K562 (cell line): ENCODE results near the gene BTBD3. TPM values are rescaled to one million over a fixed set of nuclear protein-coding genes. Genes with fewer than 3 reads are reported as not detected.

Source experiments
- ATAC-seq: fragments of 200-7000 bp; cut with Tn5 transposase; 3 replicates; pipeline ENCODE4 v1.9.1; 2020; ENCODE audit warnings: moderate library complexity
- BruUV-seq: library from RNA; stranded (reverse); fragments of 400-500 nt; replicated peaks from 2 replicates; lab custom pipeline; 2021; lab: Mats Ljungman, UMichigan
- CTCF ChIA-PET: fragments of 300-600 bp; formaldehyde crosslinking; extraction: SDS; loops from one replicate; lab custom pipeline; 2021; ENCODE audit warnings: low intra/inter-chr PET ratio; lab: Yijun Ruan, JAX
- POLR2A ChIA-PET: fragments of 300-600, 350-650 bp; sonication (Branson Sonifier 250); formaldehyde crosslinking; extraction: SDS; loops from one replicate; lab custom pipeline; 2021; ENCODE audit warnings: antibody characterized with exemption, inconsistent platforms; lab: Yijun Ruan, JAX
- DNase-seq, 4 experiments: peaks; one replicate each; pipeline versions ENCODE4 v3.0.0 to v3.0.0-alpha.2; 2011 to 2018; ENCODE audit warnings: low spot score in 3 of 4, mixed read lengths in 3 of 4; ENCODE audit errors: extremely low read depth in 1 of 4
- FAIRE-seq: peaks from 2 replicates; lab custom pipeline; 2011; peaks lifted over from hg19 to GRCh38; lab: Jason Lieb, UNC
- H2AFZ ChIP-seq: 2 replicates; pipeline ENCODE4 v1.6.0; 2011; ENCODE audit warnings: low read depth, low read length, control low read depth, inconsistent platforms
- H3K27ac ChIP-seq: fragments of 200-600 bp; 3 replicates; pipeline ENCODE4 v1.8.0; 2011; ENCODE audit warnings: low read depth, mild to moderate bottlenecking, control low read depth, inconsistent platforms, low read length, moderate library complexity, mixed read lengths; ENCODE audit errors: extremely low read depth
- H3K27me3 ChIP-seq, 2 experiments: fragments of 300-600 bp in 1 of 2; 2 replicates in 1 of 2; 3 replicates in 1 of 2; pipeline versions ENCODE4 v1.6.0 to v1.8.0; 2011; ENCODE audit warnings: inconsistent platforms in 2 of 2, low read length in 2 of 2, mild to moderate bottlenecking in 1 of 2, mixed read lengths in 1 of 2, moderate library complexity in 1 of 2; ENCODE audit not compliant: control insufficient read depth in 2 of 2, insufficient read depth in 2 of 2
- H3K36me3 ChIP-seq: fragments of 300-600 bp; 3 replicates; pipeline ENCODE4 v1.8.0; 2011; ENCODE audit warnings: mild to moderate bottlenecking, low read length, inconsistent platforms; ENCODE audit not compliant: control insufficient read depth, insufficient read depth
- H3K4me1 ChIP-seq, 2 experiments: fragments of 200-600 bp in 1 of 2; replicated peaks in 1 of 2; 2 replicates in 1 of 2; 3 replicates in 1 of 2; pipeline versions ENCODE4 v1.5.1 to v1.8.0; 2011; ENCODE audit warnings: inconsistent platforms in 2 of 2, low read length in 2 of 2, mild to moderate bottlenecking in 1 of 2, mixed read lengths in 1 of 2, moderate library complexity in 1 of 2; ENCODE audit not compliant: control insufficient read depth in 2 of 2, insufficient read depth in 2 of 2
- H3K4me2 ChIP-seq: 2 replicates; pipeline ENCODE4 v1.6.1; 2011; ENCODE audit warnings: low read length, control low read depth, inconsistent platforms, mixed read lengths; ENCODE audit not compliant: insufficient read depth
- H3K4me3 ChIP-seq: fragments of 200-600 bp; sonication (generic), shearing (Covaris generic); 2 replicates; pipeline ENCODE4 v1.5.1; 2016; ENCODE audit warnings: control low read depth, inconsistent platforms
- H3K79me2 ChIP-seq: fragments of 200-600 bp; 3 replicates; pipeline ENCODE4 v1.8.0; 2011; ENCODE audit warnings: low read length, inconsistent platforms; ENCODE audit not compliant: control insufficient read depth, insufficient read depth
- H3K9ac ChIP-seq, 2 experiments: 2 replicates each; pipeline versions ENCODE4 v1.6.0 to v1.6.1; 2011; ENCODE audit warnings: low read depth in 2 of 2, low read length in 2 of 2, control low read depth in 1 of 2, inconsistent platforms in 1 of 2, mild to moderate bottlenecking in 1 of 2, mixed read lengths in 1 of 2; ENCODE audit not compliant: insufficient read depth in 1 of 2
- H3K9me1 ChIP-seq: one replicate; pipeline ENCODE4 v1.6.0; 2011; ENCODE audit warnings: inconsistent platforms, mild to moderate bottlenecking, low read length, moderate library complexity; ENCODE audit not compliant: control insufficient read depth, insufficient read depth
- H3K9me3 ChIP-seq: replicated peaks from 2 replicates; pipeline ENCODE4 v1.5.1; 2011; ENCODE audit warnings: low read depth, low read length, inconsistent platforms; ENCODE audit not compliant: control insufficient read depth, insufficient read depth
- H4K20me1 ChIP-seq: replicated peaks from 2 replicates; pipeline ENCODE4 v1.6.1; 2011; ENCODE audit warnings: low read length, inconsistent platforms, mixed read lengths; ENCODE audit not compliant: control insufficient read depth, insufficient read depth
- DLX4 ChIP-seq: fragments of 250-450 bp; sonication (Bioruptor Pico); IDR thresholded peaks from 2 replicates; pipeline ENCODE4 v1.6.1; 2021; ENCODE audit warnings: mild to moderate bottlenecking
- EHMT2 ChIP-seq: fragments of 450-650 bp; IDR thresholded peaks from 2 replicates; pipeline ENCODE4 v1.6.1; 2018; ENCODE audit warnings: antibody characterized with exemption
- FOXA1 ChIP-seq: fragments of 450-650 bp; IDR thresholded peaks from 2 replicates; pipeline ENCODE4 v1.6.1; 2016; ENCODE audit warnings: mild to moderate bottlenecking, borderline replicate concordance
- GABPB1 ChIP-seq: sonication (generic); formaldehyde crosslinking; IDR thresholded peaks from 2 replicates; pipeline ENCODE4 v1.8.0; 2022; ENCODE audit warnings: mild to moderate bottlenecking, missing genetic modification reagents
- ILK ChIP-seq: fragments of 450-650 bp; IDR thresholded peaks from 2 replicates; pipeline ENCODE4 v1.6.1; 2016; ENCODE audit warnings: missing genetic modification characterization, low read depth, mild to moderate bottlenecking, missing compliant biosample characterization, moderate library complexity, borderline replicate concordance
- POLR2AphosphoS2 ChIP-seq: IDR thresholded peaks from 2 replicates; pipeline ENCODE4 v1.6.1; 2012; ENCODE audit warnings: low read length, improper control_type of control experiment
- RBFOX2 ChIP-seq: fragments of 200-400 bp; formaldehyde crosslinking; IDR thresholded peaks from 2 replicates; pipeline ENCODE4 v1.6.1; 2017; ENCODE audit warnings: low read depth, mild to moderate bottlenecking, low read length, moderate library complexity
- SIRT6 ChIP-seq: IDR thresholded peaks from one replicate; pipeline ENCODE4 v1.6.1; 2012; ENCODE audit warnings: low read depth, mild to moderate bottlenecking, control low read depth, inconsistent platforms, low read length, moderate library complexity
- TAF9B ChIP-seq: fragments of 450-650 bp; IDR thresholded peaks from 2 replicates; pipeline ENCODE4 v1.6.1; 2018; ENCODE audit warnings: mild to moderate bottlenecking; ENCODE audit not compliant: partially characterized antibody
- XRCC3 ChIP-seq: fragments of 450-650 bp; IDR thresholded peaks from 2 replicates; pipeline ENCODE4 v1.6.1; 2017; ENCODE audit warnings: mild to moderate bottlenecking, moderate library complexity
- ZNF398 ChIP-seq: fragments of 250-450 bp; sonication (Bioruptor Pico); IDR thresholded peaks from 2 replicates; pipeline ENCODE4 v1.8.0; 2021; ENCODE audit warnings: moderate library complexity, mild to moderate bottlenecking, inconsistent platforms
- ZNF589 ChIP-seq: fragments of 200-800 bp; sonication (Bioruptor generic); IDR thresholded peaks from 2 replicates; pipeline ENCODE4 v1.6.1; 2016; ENCODE audit warnings: low read depth, missing genetic modification characterization, missing compliant biosample characterization
- WGBS: fragments of 100-300 bp; shearing (Covaris generic); methylation state at CpG from one replicate; pipeline ENCODE4 v1.1.6; 2016; ENCODE audit warnings: low coverage, mixed read lengths; ENCODE audit not compliant: insufficient coverage; ENCODE audit errors: missing lambda C conversion rate; 5-methylcytosine and 5-hydroxymethylcytosine counted together
- in situ Hi-C: fragments of 300-500 bp; cut with MboI; formaldehyde crosslinking; loops from 4 replicates; pipeline ENCODE4 v1.15.0; 2018; ENCODE audit warnings: inconsistent platforms, mixed read lengths
- intact Hi-C: fragments of 100-400 bp; cut with micrococcal nuclease; formaldehyde crosslinking; loops from 2 replicates; pipeline ENCODE4 v1.14.2; 2022
- polyA plus RNA-seq, 8 experiments: library from polyadenylated mRNA; depleted of rRNA in 4 of 8; stranded (reverse) in 5 of 8; unstranded in 3 of 8; fragments of >200 nt; fragmentation: Nextera tagmentation in 2 of 8; fragmentation: Illumina TruSeq in 1 of 8; extraction: Ambion mirVana in 2 of 8; extraction: Trizol in 1 of 8; gene quantifications; 2 replicates each; pipeline versions ENCODE4 v1.2.1 to v1.2.3, GENCODE V29; 2011 to 2014; ENCODE audit warnings: inconsistent platforms in 1 of 8, missing spikeins in 1 of 8
- total RNA-seq, 7 experiments: library from RNA; depleted of rRNA in 6 of 7; stranded (reverse); fragments of >200 nt in 6 of 7; fragmentation: Illumina TruSeq in 2 of 7; extraction: Trizol in 2 of 7; gene quantifications; 2 replicates each; pipeline versions ENCODE4 v1.2.1 to v1.2.3, GENCODE V29; 2011 to 2021; ENCODE audit warnings: low replicate concordance in 1 of 7
- TF ChIP-seq, protein P1 (sequence below): fragments of 450-650 bp; formaldehyde crosslinking; IDR thresholded peaks from 2 replicates; pipeline ENCODE4 v1.4.0; 2022; ENCODE audit warnings: missing genetic modification characterization
- TF ChIP-seq, protein P2 (sequence below): fragments of 450-650 bp; IDR thresholded peaks from 2 replicates; pipeline ENCODE4 v1.6.1; 2016; ENCODE audit warnings: antibody characterized with exemption
- TF ChIP-seq, protein P3 (sequence below): fragments of 250-450 bp; sonication (Bioruptor Pico); IDR thresholded peaks from 2 replicates; pipeline ENCODE4 v1.4.0; 2020; ENCODE audit warnings: mild to moderate bottlenecking, moderate library complexity
- TF ChIP-seq, protein P4 (sequence below): IDR thresholded peaks from 3 replicates; pipeline ENCODE4 v1.6.1; 2011; ENCODE audit warnings: borderline replicate concordance, mild to moderate bottlenecking; ENCODE audit not compliant: insufficient read length, insufficient read depth

The BTBD3 gene
- total and polyA plus RNA-seq, 9 of the 15 experiments (the other 6 are each of a cell fraction or from before 2014, with no cell fraction given) = 1.8 to 11.4 (median 6.4) TPM

- H3K4me1 ChIP-seq = no peaks in the 10 kb centered on the region
- POLR2A ChIA-PET = no interaction called here
- 0% methylated on average over 3 of the region's 3 CpGs for WGBS
- no peak for TF ChIP-seq TAF9B
- TF ChIP-seq POLR2AphosphoS2 = no peak
- TF ChIP-seq ILK (tag) = no peak
- no peak for TF ChIP-seq FOXA1
- no peak for TF ChIP-seq RBFOX2
- TF ChIP-seq, protein P1, sequence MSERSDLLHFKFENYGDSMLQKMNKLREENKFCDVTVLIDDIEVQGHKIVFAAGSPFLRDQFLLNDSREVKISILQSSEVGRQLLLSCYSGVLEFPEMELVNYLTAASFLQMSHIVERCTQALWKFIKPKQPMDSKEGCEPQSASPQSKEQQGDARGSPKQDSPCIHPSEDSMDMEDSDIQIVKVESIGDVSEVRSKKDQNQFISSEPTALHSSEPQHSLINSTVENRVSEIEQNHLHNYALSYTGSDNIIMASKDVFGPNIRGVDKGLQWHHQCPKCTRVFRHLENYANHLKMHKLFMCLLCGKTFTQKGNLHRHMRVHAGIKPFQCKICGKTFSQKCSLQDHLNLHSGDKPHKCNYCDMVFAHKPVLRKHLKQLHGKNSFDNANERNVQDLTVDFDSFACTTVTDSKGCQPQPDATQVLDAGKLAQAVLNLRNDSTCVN = no peak
- no peak for TF ChIP-seq EHMT2
- no peak for TF ChIP-seq GABPB1 (CRISPR knock-in tag)
- TF ChIP-seq ZNF398 (CRISPR knock-in tag) = no peak
- no peak for TF ChIP-seq ZNF589 (CRISPR knock-in tag)
- no peak for TF ChIP-seq SIRT6
- TF ChIP-seq, protein P2, sequence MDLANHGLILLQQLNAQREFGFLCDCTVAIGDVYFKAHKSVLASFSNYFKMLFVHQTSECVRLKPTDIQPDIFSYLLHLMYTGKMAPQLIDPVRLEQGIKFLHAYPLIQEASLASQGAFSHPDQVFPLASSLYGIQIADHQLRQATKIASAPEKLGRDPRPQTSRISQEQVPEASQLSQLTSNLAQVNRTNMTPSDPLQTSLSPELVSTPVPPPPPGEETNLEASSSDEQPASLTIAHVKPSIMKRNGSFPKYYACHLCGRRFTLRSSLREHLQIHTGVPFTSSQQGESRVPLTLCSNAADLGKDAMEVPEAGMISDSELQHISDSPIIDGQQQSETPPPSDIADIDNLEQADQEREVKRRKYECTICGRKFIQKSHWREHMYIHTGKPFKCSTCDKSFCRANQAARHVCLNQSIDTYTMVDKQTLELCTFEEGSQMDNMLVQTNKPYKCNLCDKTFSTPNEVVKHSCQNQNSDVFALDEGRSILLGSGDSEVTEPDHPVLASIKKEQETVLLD = no peak
- no peak for TF ChIP-seq XRCC3
- no peak for TF ChIP-seq DLX4 (CRISPR knock-in tag)
- TF ChIP-seq, protein P3, sequence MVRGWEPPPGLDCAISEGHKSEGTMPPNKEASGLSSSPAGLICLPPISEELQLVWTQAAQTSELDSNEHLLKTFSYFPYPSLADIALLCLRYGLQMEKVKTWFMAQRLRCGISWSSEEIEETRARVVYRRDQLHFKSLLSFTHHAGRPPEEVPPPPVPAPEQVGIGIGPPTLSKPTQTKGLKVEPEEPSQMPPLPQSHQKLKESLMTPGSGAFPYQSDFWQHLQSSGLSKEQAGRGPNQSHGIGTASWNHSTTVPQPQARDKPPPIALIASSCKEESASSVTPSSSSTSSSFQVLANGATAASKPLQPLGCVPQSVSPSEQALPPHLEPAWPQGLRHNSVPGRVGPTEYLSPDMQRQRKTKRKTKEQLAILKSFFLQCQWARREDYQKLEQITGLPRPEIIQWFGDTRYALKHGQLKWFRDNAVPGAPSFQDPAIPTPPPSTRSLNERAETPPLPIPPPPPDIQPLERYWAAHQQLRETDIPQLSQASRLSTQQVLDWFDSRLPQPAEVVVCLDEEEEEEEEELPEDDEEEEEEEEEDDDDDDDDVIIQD (CRISPR knock-in tag) = no peak
- TF ChIP-seq, protein P4, sequence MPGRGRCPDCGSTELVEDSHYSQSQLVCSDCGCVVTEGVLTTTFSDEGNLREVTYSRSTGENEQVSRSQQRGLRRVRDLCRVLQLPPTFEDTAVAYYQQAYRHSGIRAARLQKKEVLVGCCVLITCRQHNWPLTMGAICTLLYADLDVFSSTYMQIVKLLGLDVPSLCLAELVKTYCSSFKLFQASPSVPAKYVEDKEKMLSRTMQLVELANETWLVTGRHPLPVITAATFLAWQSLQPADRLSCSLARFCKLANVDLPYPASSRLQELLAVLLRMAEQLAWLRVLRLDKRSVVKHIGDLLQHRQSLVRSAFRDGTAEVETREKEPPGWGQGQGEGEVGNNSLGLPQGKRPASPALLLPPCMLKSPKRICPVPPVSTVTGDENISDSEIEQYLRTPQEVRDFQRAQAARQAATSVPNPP = no peak
Observed at GRCh38 chr20:11949711-11950110, 32.0 kb downstream of the BTBD3 start.

More at GRCh38 chr20:11949711-11950110, 32.0 kb downstream of the BTBD3 start:
- DNase-seq (no peak), FAIRE-seq (no peak), ATAC-seq (no peak)
- in situ Hi-C loops (no loop called here), intact Hi-C loops (no loop called here)
- Histone ChIP-seq H3K27ac (no peak overlapping the region), H3K79me2 (no peaks in the 10 kb centered on the region), H3K9ac (no peak overlapping the region), H3K27me3 (no peaks in the 10 kb centered on the region), H4K20me1 (no peaks in the 10 kb centered on the region), H3K4me2 (no peak overlapping the region), H3K36me3 (no peaks in the 10 kb centered on the region), H3K9me3 (no peaks in the 10 kb centered on the region), H2AFZ (no peak overlapping the region), H3K4me3 (no peak overlapping the region), H3K9me1 (no peaks in the 10 kb centered on the region)
- CTCF ChIA-PET = no interaction called here
- BruUV-seq = no TSS peak
